Small intestine (tissue), 7 donors: Measurements from ENCODE around the gene ZBED2. TPM values are rescaled to one million over a fixed set of nuclear protein-coding genes. Genes with fewer than 3 reads are reported as not detected.

ENCODE experiments used
- DNase-seq, 2 donors: peaks; one replicate each; pipeline versions ENCODE4 v3.0.0 to v3.0.0-alpha.2; 2013
- FAIRE-seq: peaks from 2 replicates; lab custom pipeline; 2012; peaks lifted over from hg19 to GRCh38; lab: Jason Lieb, UNC
- H3K27ac ChIP-seq, 3 donors: one replicate each; pipeline ENCODE4 v1.5.1; 2013; ENCODE audit warnings: low read length in 2 of 3, mild to moderate bottlenecking in 2 of 3, control low read depth in 1 of 3, inconsistent platforms in 1 of 3, low read depth in 1 of 3, moderate library complexity in 1 of 3
- H3K27me3 ChIP-seq, 3 donors: one replicate each; pipeline ENCODE4 v1.6.1; 2013; ENCODE audit warnings: low read length in 3 of 3, inconsistent platforms in 1 of 3; ENCODE audit not compliant: control insufficient read depth in 3 of 3, insufficient read depth in 3 of 3
- H3K36me3 ChIP-seq, 3 donors: one replicate each; pipeline ENCODE4 v1.6.1; 2013; ENCODE audit warnings: low read length in 3 of 3, inconsistent platforms in 1 of 3, low read depth in 1 of 3, mild to moderate bottlenecking in 1 of 3, moderate library complexity in 1 of 3; ENCODE audit not compliant: control insufficient read depth in 3 of 3, insufficient read depth in 2 of 3
- H3K4me1 ChIP-seq, 3 donors: one replicate each; pipeline ENCODE4 v1.6.1; 2013; ENCODE audit warnings: low read length in 2 of 3, inconsistent platforms in 1 of 3, low read depth in 1 of 3, mild to moderate bottlenecking in 1 of 3, moderate library complexity in 1 of 3; ENCODE audit not compliant: control insufficient read depth in 3 of 3, insufficient read depth in 2 of 3
- H3K4me3 ChIP-seq, 3 donors: one replicate each; pipeline ENCODE4 v1.5.1; 2013; ENCODE audit warnings: low read length in 3 of 3, control low read depth in 1 of 3, inconsistent platforms in 1 of 3, low read depth in 1 of 3, mild to moderate bottlenecking in 1 of 3, moderate library complexity in 1 of 3
- H3K9me3 ChIP-seq, 2 donors: one replicate each; pipeline ENCODE4 v1.6.1; 2013; ENCODE audit warnings: low read depth in 1 of 2, low read length in 1 of 2; ENCODE audit not compliant: control insufficient read depth in 2 of 2, insufficient read depth in 1 of 2
- WGBS, 3 donors: extraction: QIAGEN DNeasy Blood & Tissue Kit; methylation state at CpG; one replicate each; pipeline ENCODE4 v1.1.7; 2013; 5-methylcytosine and 5-hydroxymethylcytosine counted together
- polyA plus RNA-seq, 4 donors: library from polyadenylated mRNA; stranded (reverse) in 3 of 4; unstranded in 1 of 4; fragments of 200-250 nt in 3 of 4; fragments of 120-200 nt in 1 of 4; gene quantifications; one replicate each; pipeline versions ENCODE4 v1.2.1 to v1.2.3, GENCODE V29; 2013
- donor health status: healthy with polysubstance abuse.
- donor health status: control.
- donor health status: control.
- donor health status: Bipolar disorder and iron deficiency.
- donor health status: healthy.

ZBED2 gene
- polyA plus RNA-seq, 4 donors, result 0.04 TPM; not detected in 2

DNA sequence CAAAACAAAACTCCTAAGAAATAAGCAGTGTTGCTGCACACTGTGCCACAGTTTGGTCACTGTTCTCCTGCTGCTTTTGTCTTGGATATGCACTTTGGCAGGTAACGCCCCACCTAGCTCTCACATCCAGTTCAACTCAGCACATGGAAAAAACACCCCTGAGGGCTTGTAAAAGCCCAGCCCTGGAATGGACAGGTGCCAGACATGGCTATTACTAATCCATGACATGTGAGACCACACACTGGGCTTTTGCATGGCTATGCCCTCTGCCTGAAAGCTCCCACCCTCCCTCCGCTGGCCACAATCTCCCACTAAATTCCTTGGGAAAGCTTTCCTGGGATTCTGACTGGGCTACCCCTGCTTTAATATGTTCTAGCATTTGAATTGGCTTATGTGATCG lies 24.7 kb upstream of the ZBED2 start:
- no peaks in the 10 kb centered on the region for H3K27me3 ChIP-seq
- no peaks in the 10 kb centered on the region for H3K36me3 ChIP-seq
- no peaks in the 10 kb centered on the region for H3K4me1 ChIP-seq
- DNase-seq (no peak), FAIRE-seq (no peak)
- peaks cover 0 to 12% of the 10 kb centered on the region in 2 donors for H3K9me3 ChIP-seq
- WGBS, 3 donors, result 59 to 83% (median 76%) methylated on average over 3 of the region's 3 CpGs
- H3K4me3 ChIP-seq, result no peak overlapping the region
- no peak overlapping the region for H3K27ac ChIP-seq

GRCh38 chr3:111618945-111619344 lies 23.8 kb upstream of the ZBED2 start:
- no peaks in the 10 kb centered on the region for H3K27me3 ChIP-seq
- H3K36me3 ChIP-seq, result no peaks in the 10 kb centered on the region
- no peak for FAIRE-seq
- H3K27ac ChIP-seq, result no peak overlapping the region
- DNase-seq, result no peak
- H3K9me3 ChIP-seq, result peaks cover 0 to 12% of the 10 kb centered on the region in 2 donors
- no peak overlapping the region for H3K4me3 ChIP-seq
- no peaks in the 10 kb centered on the region for H3K4me1 ChIP-seq

DNA sequence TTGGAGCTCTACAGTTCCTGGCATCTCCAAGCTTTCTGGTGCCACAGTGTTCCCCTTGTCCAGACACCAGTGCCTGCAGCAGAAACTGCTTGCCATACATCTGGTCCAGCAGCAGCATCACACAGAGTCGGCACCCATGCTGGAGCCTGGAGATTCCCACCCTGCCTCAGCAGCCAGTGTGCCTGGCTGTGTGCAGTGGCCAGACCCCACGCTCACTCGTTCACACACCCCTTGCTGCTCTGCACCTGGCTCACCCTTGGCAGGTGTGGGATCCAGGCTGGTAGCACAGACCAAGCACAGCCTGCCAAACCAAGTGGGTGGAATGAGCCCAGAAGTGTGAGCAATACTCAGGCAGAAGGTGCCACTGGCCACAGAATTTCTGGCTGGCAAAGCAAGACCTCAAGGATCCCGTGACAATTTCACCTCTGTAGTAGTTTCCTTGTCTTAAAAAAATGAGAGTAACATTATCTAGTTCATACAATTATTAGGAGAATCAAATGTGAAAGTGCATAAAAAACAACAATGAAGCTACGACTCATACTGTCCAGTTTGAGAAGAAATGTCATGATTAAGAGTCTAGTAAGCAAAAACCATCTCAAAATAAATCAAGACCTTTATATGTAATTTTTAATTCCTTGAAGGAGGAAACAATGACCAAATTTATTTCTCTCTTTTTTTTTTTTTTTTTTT lies 22.9 kb upstream of the ZBED2 start:
- 90 to 92% (median 91%) methylated on average over 5 of the region's 5 CpGs for WGBS, 3 donors
- Histone ChIP-seq H3K9me3 (peaks cover 0 to 12% of the 10 kb centered on the region in 2 donors), H3K27ac (peak overlapping the region in 1 of 3 donors; percentile 17), H3K36me3 (no peaks in the 10 kb centered on the region), H3K4me1 (no peaks in the 10 kb centered on the region), H3K4me3 (no peak overlapping the region), H3K27me3 (no peaks in the 10 kb centered on the region)
- no peak for FAIRE-seq
- no peak for DNase-seq

- Histone ChIP-seq H3K9me3 (peaks cover 0 to 12% of the 10 kb centered on the region in 2 donors), H3K27ac (no peak overlapping the region), H3K27me3 (no peaks in the 10 kb centered on the region), H3K4me1 (no peaks in the 10 kb centered on the region), H3K36me3 (no peaks in the 10 kb centered on the region), H3K4me3 (no peak overlapping the region)
- no peak for FAIRE-seq
- WGBS, 3 donors, result 91 to 93% (median 91%) methylated on average over 3 of the region's 3 CpGs
- no peak for DNase-seq
Observed at GRCh38 chr3:111617406-111617805, 22.3 kb upstream of the ZBED2 start.

DNA sequence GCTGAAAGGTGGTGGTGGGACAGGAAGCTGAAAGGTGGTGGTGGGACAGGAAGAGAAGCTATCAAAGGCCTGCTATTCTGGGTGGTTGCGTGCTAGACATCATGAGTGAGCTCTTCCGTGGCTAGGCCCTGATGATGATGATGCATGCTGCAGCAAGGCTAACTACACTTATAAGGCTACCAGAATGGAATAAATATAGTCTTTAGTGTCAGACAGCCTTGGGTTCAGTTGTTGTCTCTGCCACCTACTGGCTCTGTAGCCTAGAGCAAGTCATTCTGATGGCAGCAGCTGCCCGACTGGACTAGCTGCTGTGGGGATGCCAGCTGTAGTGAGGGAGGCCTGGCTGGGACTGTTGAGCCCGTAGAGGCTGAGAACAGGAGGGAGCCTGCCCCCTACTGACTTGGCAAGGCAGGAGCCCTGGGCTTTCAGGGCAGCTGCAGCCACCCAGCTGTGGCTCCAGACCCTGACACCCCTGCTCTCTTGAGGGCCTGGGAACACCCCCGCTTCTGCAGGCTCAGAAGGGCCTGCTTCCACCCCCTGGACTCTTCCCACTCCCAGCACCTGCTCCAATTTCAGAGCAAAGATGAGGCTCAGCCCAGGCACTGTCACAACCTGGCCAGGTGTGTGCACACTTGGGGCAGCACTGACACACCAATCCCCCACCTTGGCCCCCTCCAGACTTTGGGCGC lies 21.4 kb upstream of the ZBED2 start:
- FAIRE-seq, result no peak

GRCh38 chr3:111615880-111616279 lies 20.7 kb upstream of the ZBED2 start:
- H3K4me3 ChIP-seq, result no peak overlapping the region
- no peaks in the 10 kb centered on the region for H3K36me3 ChIP-seq
- H3K27ac ChIP-seq, result peak overlapping the region in 1 of 3 donors; percentile 27
- H3K4me1 ChIP-seq, result no peaks in the 10 kb centered on the region
- DNase-seq (no peak), FAIRE-seq (no peak)
- peaks cover 0 to 12% of the 10 kb centered on the region in 2 donors for H3K9me3 ChIP-seq
- H3K27me3 ChIP-seq, result no peaks in the 10 kb centered on the region
- WGBS, 3 donors, result 59 to 77% (median 62%) methylated on average over 3 of the region's 3 CpGs

More for the DNA sequence above, 21.4 kb upstream of the ZBED2 start:
- Histone ChIP-seq H3K4me1 (no peaks in the 10 kb centered on the region), H3K36me3 (no peaks in the 10 kb centered on the region), H3K27me3 (no peaks in the 10 kb centered on the region), H3K9me3 (peaks cover 0 to 12% of the 10 kb centered on the region in 2 donors), H3K4me3 (no peak overlapping the region), H3K27ac (peak overlapping the region in 2 of 3 donors; percentile 5 to 36)
- WGBS, 3 donors, result 68 to 81% (median 79%) methylated on average over 6 of the region's 6 CpGs
- peak in 1 of 2 donors; percentile 58 for DNase-seq

DNA sequence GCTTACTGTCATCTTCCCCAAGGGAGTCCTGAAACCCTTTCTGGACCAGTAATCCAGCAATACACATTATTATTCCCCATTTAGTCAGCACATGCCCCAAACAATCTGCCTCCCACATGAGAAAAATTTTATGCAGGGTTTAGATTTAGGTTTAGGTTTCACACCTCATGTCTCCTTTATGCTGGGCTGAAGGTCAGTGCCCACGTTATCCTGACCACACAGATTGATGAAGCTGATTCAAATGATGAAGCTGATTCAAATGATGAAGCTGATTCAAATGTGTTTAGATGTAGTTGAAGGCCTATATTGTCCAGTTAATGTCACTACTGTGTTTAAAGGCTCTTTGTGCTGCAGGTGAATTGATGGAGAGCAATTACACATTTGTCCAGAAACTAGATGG lies 18.1 kb upstream of the ZBED2 start:
- FAIRE-seq, result no peak
- Histone ChIP-seq H3K4me1 (no peaks in the 10 kb centered on the region), H3K4me3 (no peak overlapping the region), H3K36me3 (no peaks in the 10 kb centered on the region), H3K27ac (no peak overlapping the region), H3K9me3 (peaks cover 0 to 12% of the 10 kb centered on the region in 2 donors), H3K27me3 (no peaks in the 10 kb centered on the region)
- DNase-seq, result no peak
- WGBS, 3 donors, result 39 to 59% (median 59%) methylated on average over 1 of the region's 1 CpG

DNA sequence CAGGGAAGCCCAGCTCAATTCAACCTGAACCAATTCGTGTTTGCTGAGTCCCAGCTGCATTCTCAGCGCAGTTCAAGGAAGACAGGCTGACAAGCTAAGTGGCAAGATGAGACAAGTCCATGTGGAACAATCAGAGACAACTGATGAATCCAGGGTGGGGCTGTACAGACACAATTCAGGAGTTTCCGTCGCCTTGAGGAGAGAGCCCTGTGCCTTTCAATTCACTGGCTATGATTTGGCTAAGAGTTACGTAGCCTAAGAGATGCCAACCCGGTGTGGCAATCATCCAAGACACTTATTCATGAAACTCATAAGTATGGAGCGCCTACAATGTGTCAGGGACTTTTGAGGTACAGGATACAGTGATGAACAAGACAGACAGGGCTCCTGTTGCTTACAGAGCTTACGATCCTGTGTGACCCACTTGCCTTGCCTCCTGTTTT lies 15.5 kb upstream of the ZBED2 start:
- WGBS, 3 donors, result 81 to 83% (median 82%) methylated on average over 8 of the region's 8 CpGs
- Histone ChIP-seq H3K4me3 (no peak overlapping the region), H3K27ac (peak overlapping the region in 2 of 3 donors; percentile 24 to 77), H3K4me1 (no peaks in the 10 kb centered on the region), H3K27me3 (no peaks in the 10 kb centered on the region), H3K9me3 (no peaks in the 10 kb centered on the region), H3K36me3 (no peaks in the 10 kb centered on the region)
- no peak for FAIRE-seq
- no peak for DNase-seq
